GM18520 (cell line): ENCODE data around the gene CARD16.

Experiments used
- ATAC-seq: cut with Tn5 transposase; IDR thresholded peaks from one replicate; pipeline ENCODE4 v1.9.1; 2021; ENCODE audit not compliant: unreplicated experiment

The CARD16 gene

DNA sequence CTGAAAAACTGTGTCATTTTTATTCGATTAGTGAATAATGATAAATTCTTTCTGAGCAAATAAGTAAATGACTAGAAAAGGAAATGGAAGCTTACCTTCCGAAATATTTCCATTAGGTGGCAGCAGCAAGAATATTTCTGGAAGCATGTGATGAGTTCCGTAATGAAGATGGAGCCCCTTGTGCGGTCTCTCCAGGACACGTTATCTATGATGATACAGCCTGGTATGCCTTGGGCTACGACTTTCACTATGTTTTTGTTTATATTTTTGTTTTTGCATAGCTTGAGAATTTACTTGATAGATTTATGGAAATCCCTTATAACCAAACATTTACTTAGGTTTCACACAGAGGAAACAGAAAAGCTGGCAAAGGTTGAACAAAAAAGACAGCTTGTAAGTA lies 47.8 kb downstream of the CARD16 start:
- no peak for ATAC-seq

GRCh38 chr11:104995001-104995408 lies 50.1 kb downstream of the CARD16 start:
- ATAC-seq = no peak

- no peak for ATAC-seq
Observed at GRCh38 chr11:104992781-104993180, 52.4 kb downstream of the CARD16 start.

DNA sequence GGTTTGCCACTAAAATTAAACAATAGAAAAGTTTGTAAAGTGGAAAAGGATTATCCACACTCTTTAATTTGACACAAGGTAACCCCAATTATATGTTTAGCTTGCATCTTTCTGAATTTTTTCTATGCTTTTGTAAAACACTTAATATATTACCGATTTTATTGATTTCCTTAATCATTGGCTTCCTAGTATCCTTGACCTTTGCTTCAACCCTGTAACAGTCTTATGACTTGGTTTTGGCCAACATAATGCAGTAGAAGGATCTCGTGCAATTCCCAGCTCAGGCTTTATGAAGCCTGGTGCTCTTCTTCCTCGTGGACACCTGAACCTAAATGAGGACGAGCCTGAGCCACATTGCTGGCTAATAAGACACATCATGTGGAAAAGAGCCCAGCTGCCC lies 53.1 kb downstream of the CARD16 start:
- no peak for ATAC-seq
